ENCODE measurements around the gene AJM1.
A peak's percentile ranks its signal among the peaks of the same experiment; 100 is the strongest.
"Not testable (repeated sequence)": the region's sequence is repeated elsewhere in the genome, so short reads cannot be mapped to it uniquely, and the experiment has no call there.

The AJM1 gene

GRCh38 chr9:136857581-136858412 lies 15.5 kb downstream of the AJM1 start:
- DNase-seq, result peak; percentile 53

DNA sequence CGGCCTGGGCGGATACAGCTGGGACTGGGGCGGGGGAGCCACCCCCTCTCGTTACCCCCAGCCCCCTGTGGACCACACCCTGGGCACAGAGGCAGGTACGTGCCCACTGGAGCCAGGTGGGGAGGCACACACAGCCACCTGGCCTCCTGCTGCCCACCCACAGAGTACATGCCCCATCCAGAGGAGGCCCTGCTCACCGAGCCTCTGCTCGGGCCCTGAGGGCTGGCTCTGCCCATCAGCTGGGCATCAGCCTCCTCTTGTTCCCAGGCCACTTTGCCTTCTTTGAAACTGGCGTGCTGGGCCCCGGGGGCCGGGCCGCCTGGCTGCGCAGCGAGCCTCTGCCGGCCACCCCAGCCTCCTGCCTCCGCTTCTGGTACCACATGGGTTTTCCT lies 16.2 kb downstream of the AJM1 start:
- DNase-seq, result no peak

DNA sequence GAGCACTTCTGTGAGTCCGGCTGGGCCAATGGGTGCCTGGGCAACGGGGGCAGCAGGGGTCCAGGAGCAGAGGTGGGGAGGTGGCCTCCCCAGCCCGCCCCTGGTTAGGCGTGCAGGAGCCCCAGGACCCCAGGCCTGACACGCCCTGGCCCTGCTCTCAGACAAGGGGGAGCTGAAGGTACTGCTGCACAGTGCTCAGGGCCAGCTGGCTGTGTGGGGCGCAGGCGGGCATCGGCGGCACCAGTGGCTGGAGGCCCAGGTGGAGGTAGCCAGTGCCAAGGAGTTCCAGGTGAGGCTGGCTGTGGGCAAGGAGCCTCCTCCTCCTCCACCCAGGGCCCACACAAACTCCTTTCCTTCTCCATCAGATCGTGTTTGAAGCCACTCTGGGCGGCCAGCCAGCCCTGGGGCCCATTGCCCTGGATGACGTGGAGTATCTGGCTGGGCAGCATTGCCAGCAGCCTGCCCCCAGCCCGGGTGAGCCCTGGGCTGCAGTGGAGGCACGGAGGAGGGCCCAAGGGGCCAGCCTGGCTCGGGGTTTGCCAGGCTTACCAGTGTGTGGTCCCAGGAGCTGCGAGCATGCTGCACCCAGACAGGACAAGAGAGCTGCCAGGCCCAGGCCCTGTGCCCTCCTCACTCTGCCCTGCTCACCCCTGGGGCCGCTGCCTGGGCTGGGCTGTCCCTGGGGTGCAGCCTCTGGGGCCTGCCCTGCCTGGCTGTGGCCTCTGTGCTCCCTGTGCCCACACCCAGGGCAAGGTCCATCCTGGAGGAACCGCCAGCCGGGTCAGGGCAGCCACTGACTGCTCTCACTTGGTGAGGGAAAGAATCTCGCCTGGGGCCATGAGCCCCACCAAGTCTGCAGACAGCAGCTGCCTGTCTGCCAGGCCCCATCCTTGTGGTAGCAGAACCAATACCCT lies 16.8 kb downstream of the AJM1 start:
- no peak for DNase-seq

DNA sequence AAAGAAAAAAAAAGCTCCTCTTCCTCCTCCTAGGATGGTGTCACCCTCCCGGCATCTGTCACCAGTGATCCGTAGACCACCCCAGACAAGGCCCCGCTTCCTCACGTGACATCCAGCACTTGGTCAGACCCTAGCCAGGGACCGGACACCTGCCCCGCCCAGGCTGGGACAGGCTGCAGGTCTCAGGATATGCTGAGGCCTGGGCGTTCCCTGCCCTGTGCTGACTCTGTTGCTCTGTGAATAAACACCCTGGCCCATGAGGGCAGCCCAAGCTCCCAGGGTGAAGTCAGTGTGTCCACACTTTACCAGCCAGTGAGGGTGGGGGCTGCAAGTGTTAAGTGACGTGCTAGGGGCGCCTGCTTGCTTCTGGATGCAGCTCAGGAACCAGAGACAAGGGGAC lies 18.3 kb downstream of the AJM1 start:
- no peak for DNase-seq

- no peak for DNase-seq
Measured at GRCh38 chr9:136860933-136861873, 18.9 kb downstream of the AJM1 start.

- no peak for DNase-seq
Measured at GRCh38 chr9:136861874-136862457, 19.7 kb downstream of the AJM1 start.

- DNase-seq, result no peak
Measured at GRCh38 chr9:136862849-136863622, 20.8 kb downstream of the AJM1 start.

GRCh38 chr9:136863623-136864273 lies 21.5 kb downstream of the AJM1 start:
- no peak for DNase-seq

- no peak for DNase-seq
Measured at GRCh38 chr9:136865041-136865767, 22.9 kb downstream of the AJM1 start.

DNA sequence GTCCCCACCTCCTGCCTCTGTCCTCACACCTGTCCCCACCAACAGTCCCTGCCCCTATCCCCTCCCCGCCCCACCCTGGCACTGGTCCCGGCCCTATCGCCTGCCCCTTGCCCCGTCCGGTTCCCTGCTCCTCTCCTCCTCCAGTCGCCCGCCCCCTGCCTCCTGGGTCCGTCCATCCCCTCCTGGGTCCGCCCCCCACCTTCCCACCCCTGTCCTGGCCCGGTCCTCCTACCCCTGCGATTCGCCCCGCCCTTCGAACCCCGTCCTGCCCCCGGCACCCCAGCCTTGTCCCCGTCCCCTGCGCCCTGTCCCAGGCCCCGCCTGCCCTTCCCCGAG lies 23.5 kb downstream of the AJM1 start:
- no peak for DNase-seq

DNA sequence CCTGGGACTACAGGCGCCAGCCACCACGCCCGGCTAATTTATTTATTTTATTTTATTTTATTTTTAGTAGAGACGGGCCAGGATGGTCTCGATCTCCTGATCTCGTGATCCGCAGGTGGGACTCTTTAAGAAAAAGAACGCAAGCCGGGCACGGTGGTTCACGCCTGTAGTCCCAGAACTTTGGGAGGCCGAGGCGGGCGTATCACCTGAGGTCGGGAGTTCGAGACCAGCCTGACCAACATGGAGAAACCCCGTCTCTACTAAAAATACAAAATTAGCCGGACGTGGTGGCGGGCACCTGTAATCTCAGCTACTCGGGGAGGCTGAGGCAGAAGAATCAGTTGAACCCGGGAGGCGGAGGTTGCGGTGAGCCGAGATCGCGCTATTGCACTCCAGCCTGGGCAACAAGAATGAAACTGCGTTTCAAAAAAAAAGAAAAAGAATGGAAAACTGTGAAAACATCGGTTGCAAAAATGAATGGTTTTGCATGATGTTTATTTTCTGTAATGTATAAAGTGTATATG lies 24.7 kb downstream of the AJM1 start:
- not testable (repeated sequence) for DNase-seq

GRCh38 chr9:136867480-136867879 lies 25.2 kb downstream of the AJM1 start:
- DNase-seq, result no peak

DNA sequence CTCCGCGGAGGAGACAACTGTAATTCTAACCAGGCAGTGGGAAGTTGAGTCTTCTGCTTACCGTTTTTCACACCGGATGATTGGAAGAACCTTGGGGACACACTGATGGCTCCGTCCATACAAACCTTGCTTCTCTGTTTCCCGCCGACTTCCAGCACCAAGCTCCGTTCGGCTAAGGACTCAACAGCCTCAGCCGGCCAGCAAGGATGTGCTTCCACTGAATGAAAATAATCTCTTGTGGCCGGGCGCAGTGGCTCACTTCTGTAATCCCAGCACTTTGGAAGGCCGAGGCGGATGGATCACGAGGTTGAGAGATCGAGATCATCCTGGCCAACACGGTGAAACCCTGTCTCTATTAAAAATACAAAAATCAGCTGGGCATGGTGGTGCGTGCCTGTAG lies 25.6 kb downstream of the AJM1 start:
- no peak for DNase-seq

DNA sequence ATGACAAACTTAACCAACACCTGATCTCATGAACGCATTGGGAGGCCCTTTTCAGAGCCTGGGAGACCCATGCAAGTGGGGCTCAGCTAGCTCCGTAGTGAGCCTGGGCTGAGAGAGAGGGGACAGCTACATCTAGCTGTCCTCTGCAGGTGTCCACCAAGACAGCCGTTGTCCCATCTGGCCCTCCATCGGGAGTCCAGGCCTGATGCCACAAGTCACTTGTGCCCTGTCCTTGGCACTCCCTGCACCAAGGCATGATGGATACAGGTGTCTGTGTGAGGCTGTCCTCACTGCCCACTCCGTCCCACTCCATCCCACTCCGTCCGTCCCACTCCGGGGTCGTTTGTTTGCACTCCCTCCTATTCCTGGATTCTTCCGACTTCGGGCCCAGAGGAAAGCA lies 26.4 kb downstream of the AJM1 start:
- no peak for DNase-seq

- not testable (repeated sequence) for DNase-seq
Measured at GRCh38 chr9:136869611-136870010, 27.3 kb downstream of the AJM1 start.

DNA sequence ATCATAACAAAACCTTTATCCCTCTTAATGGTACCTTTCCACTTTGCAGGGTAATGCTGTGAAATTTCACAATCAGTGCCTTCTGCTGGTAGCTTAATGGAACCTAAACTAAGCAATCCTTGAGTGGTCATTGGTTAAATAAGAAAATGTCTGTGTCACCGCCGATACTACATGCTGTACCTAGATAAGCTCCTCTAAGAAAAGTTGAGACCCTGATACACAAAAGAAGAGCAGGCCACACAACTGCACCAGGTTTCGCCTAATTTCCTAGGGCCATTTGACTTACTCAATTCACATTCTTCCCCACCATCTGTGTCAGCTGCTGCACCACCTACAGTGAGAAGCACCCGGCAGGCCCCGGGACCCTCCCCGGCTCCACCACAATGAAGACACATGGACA lies 32.9 kb downstream of the AJM1 start:
- DNase-seq, result no peak

DNA sequence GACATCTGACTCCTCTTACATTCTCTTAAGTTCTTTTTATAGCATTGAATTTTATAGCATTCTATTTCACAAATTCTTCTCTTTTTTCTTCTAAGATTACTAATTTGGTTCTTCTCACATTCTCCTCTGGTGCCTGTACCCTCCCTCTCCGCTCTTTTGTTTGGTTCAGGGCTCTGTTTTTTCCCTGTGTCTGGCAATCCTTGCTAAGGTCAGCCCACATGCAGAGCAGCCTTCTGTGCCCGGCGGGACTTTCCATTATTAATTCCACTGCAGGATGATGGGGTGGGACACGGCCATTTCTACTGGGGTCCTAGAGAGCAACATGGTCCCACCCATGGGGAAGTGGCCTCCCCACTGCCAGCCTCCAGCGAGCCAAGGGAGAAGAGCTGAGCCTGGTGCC lies 34.2 kb downstream of the AJM1 start:
- DNase-seq, result no peak

- no peak for DNase-seq
Measured at GRCh38 chr9:136880651-136881050, 38.4 kb downstream of the AJM1 start.

DNA sequence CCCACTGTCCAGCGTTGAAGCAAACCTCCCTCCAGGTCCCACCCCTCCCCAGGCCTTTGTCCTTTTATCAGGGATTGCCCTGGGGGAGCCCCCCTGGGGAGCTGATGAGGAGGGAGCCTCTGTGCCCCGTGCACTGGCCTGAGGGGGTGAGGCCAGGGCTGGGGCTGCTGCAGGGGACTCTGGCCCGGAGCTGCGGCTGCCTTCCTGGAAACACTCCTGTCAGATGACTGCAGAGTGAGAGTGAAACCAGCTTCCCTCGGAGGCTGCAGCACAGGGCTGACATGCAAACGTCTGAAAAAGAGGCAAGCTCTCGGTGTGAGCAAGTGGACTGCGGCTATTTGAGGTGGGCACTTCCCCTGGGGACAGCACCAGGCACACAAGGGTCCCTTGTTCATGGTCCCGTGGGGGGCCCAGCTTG lies 39.4 kb downstream of the AJM1 start:
- DNase-seq, result no peak
